Mesenchymal stem cell (in vitro differentiated cells and primary cell): Measurements from ENCODE around the gene IDI2.
A peak's percentile ranks its signal among the peaks of the same experiment; 100 is the strongest.
"Not testable (repeated sequence)": the region's sequence is repeated elsewhere in the genome, so short reads cannot be mapped to it uniquely, and the experiment has no call there.

ENCODE experiments used
- DNase-seq: peaks from one replicate; pipeline ENCODE4 v3.0.0-alpha.2; 2013
- H2AFZ ChIP-seq: one replicate; pipeline ENCODE4 v1.6.1; 2013; ENCODE audit warnings: low read depth, mild to moderate bottlenecking, control low read depth, inconsistent platforms, low read length, moderate library complexity
- H2AK5ac ChIP-seq: 2 replicates; pipeline ENCODE4 v1.6.1; 2013; ENCODE audit warnings: low read length, moderate library complexity, mild to moderate bottlenecking, inconsistent platforms; ENCODE audit not compliant: severe bottlenecking
- H2BK120ac ChIP-seq: one replicate; pipeline ENCODE4 v1.6.1; 2013; ENCODE audit warnings: low read depth, mild to moderate bottlenecking, inconsistent platforms, low read length, moderate library complexity
- H2BK12ac ChIP-seq, 2 experiments: one replicate each; pipeline ENCODE4 v1.6.1; 2013; ENCODE audit warnings: inconsistent platforms in 2 of 2, low read length in 2 of 2, mild to moderate bottlenecking in 2 of 2, moderate library complexity in 2 of 2, control low read depth in 1 of 2
- H2BK15ac ChIP-seq: one replicate; pipeline ENCODE4 v1.6.1; 2013; ENCODE audit warnings: mild to moderate bottlenecking, low read depth, inconsistent platforms; ENCODE audit not compliant: poor library complexity, severe bottlenecking
- H2BK5ac ChIP-seq: 2 replicates; pipeline ENCODE4 v1.6.1; 2013; ENCODE audit warnings: low read depth, mild to moderate bottlenecking, low read length, control low read depth, inconsistent platforms; ENCODE audit not compliant: poor library complexity, severe bottlenecking
- H3K14ac ChIP-seq, 2 experiments: one replicate each; pipeline ENCODE4 v1.6.1; 2013; ENCODE audit warnings: inconsistent platforms in 2 of 2, low read length in 2 of 2, control low read depth in 1 of 2, mild to moderate bottlenecking in 1 of 2, moderate library complexity in 1 of 2
- H3K18ac ChIP-seq, 2 experiments: one replicate each; pipeline ENCODE4 v1.6.1; 2013; ENCODE audit warnings: inconsistent platforms in 2 of 2, low read length in 2 of 2, control low read depth in 1 of 2, low read depth in 1 of 2, mild to moderate bottlenecking in 1 of 2
- H3K23ac ChIP-seq, 2 experiments: one replicate each; pipeline ENCODE4 v1.6.1; 2013; ENCODE audit warnings: inconsistent platforms in 2 of 2, low read length in 2 of 2, mild to moderate bottlenecking in 2 of 2, moderate library complexity in 2 of 2, control low read depth in 1 of 2
- H3K27ac ChIP-seq: 2 replicates; pipeline ENCODE4 v1.5.1; 2013; ENCODE audit warnings: mild to moderate bottlenecking, moderate library complexity, low read length, control low read depth, inconsistent platforms; ENCODE audit not compliant: poor library complexity, severe bottlenecking
- H3K27me3 ChIP-seq, 2 experiments: 2 replicates each; pipeline versions ENCODE4 v1.6.1 to v1.7.0; 2013; ENCODE audit warnings: low read length in 2 of 2, mild to moderate bottlenecking in 2 of 2, moderate library complexity in 2 of 2, control low read depth in 1 of 2, inconsistent platforms in 1 of 2; ENCODE audit not compliant: control insufficient read depth in 1 of 2, insufficient read depth in 1 of 2
- H3K36me3 ChIP-seq, 2 experiments: 2 replicates each; pipeline versions ENCODE4 v1.6.1 to v1.7.0; 2013; ENCODE audit warnings: low read length in 2 of 2, control low read depth in 1 of 2, inconsistent platforms in 1 of 2, low read depth in 1 of 2, mild to moderate bottlenecking in 1 of 2; ENCODE audit not compliant: insufficient read depth in 2 of 2, control insufficient read depth in 1 of 2
- H3K4ac ChIP-seq, 2 experiments: one replicate each; pipeline ENCODE4 v1.6.1; 2013; ENCODE audit warnings: inconsistent platforms in 2 of 2, low read length in 2 of 2, mild to moderate bottlenecking in 2 of 2, moderate library complexity in 2 of 2, control low read depth in 1 of 2, low read depth in 1 of 2
- H3K4me1 ChIP-seq: 2 replicates; pipeline ENCODE4 v1.6.1; 2013; ENCODE audit warnings: low read depth, low read length, control low read depth; ENCODE audit not compliant: control insufficient read depth, insufficient read depth
- H3K4me2 ChIP-seq: 2 replicates; pipeline ENCODE4 v1.6.1; 2013; ENCODE audit warnings: low read length, mild to moderate bottlenecking, inconsistent platforms; ENCODE audit not compliant: poor library complexity, severe bottlenecking
- H3K4me3 ChIP-seq, 2 experiments: 2 replicates each; pipeline versions ENCODE4 v1.5.1 to v1.7.0; 2013; ENCODE audit warnings: low read length in 2 of 2, mild to moderate bottlenecking in 2 of 2, control low read depth in 1 of 2, low read depth in 1 of 2; ENCODE audit not compliant: insufficient read depth in 1 of 2
- H3K79me1 ChIP-seq: replicated peaks from 2 replicates; pipeline ENCODE4 v1.6.1; 2013; ENCODE audit warnings: mild to moderate bottlenecking, control low read depth, low read length, inconsistent platforms; ENCODE audit not compliant: poor library complexity, severe bottlenecking
- H3K9ac ChIP-seq: 2 replicates; pipeline ENCODE4 v1.7.0; 2013; ENCODE audit warnings: mild to moderate bottlenecking, low read length, moderate library complexity
- H3K9me3 ChIP-seq: 2 replicates; pipeline ENCODE4 v1.7.0; 2013; ENCODE audit warnings: mild to moderate bottlenecking, low read length; ENCODE audit not compliant: control insufficient read depth
- H4K8ac ChIP-seq: one replicate; pipeline ENCODE4 v1.6.1; 2013; ENCODE audit warnings: inconsistent platforms, mild to moderate bottlenecking, low read length, moderate library complexity
- H4K91ac ChIP-seq: one replicate; pipeline ENCODE4 v1.6.1; 2013; ENCODE audit warnings: mild to moderate bottlenecking, low read length, inconsistent platforms
- WGBS: methylation state at CpG from one replicate; pipeline ENCODE4 v1.1.7; 2013; ENCODE audit warnings: mixed read lengths; 5-methylcytosine and 5-hydroxymethylcytosine counted together

IDI2 gene

GRCh38 chr10:1011696-1012095 lies 14.0 kb downstream of the IDI2 start:
- H3K4me2 ChIP-seq, result no peak overlapping the region
- no peak overlapping the region for H2AK5ac ChIP-seq
- H3K4ac ChIP-seq, result no peak overlapping the region
- H2BK12ac ChIP-seq, result no peak overlapping the region
- no peak overlapping the region for H3K9ac ChIP-seq
- H4K91ac ChIP-seq, result no peak overlapping the region
- no peak overlapping the region for H2BK5ac ChIP-seq
- H3K27me3 ChIP-seq, result no peaks in the 10 kb centered on the region
- H2BK120ac ChIP-seq, result no peak overlapping the region
- H3K4me3 ChIP-seq, result no peak overlapping the region
- no peaks in the 10 kb centered on the region for H3K4me1 ChIP-seq
- H4K8ac ChIP-seq, result no peak overlapping the region
- peaks cover 35% of the 10 kb centered on the region for H3K79me1 ChIP-seq
- H3K14ac ChIP-seq, result no peak overlapping the region
- H3K23ac ChIP-seq, result no peak overlapping the region
- H3K27ac ChIP-seq, result no peak overlapping the region
- no peak overlapping the region for H3K18ac ChIP-seq
- H3K9me3 ChIP-seq, result no peaks in the 10 kb centered on the region
- H2BK15ac ChIP-seq, result no peak overlapping the region
- peaks cover 72 to 92% of the 10 kb centered on the region in 2 experiments for H3K36me3 ChIP-seq
- H2AFZ ChIP-seq, result no peak overlapping the region
- 97% methylated on average over 16 of the region's 16 CpGs for WGBS
- no peak for DNase-seq

DNA sequence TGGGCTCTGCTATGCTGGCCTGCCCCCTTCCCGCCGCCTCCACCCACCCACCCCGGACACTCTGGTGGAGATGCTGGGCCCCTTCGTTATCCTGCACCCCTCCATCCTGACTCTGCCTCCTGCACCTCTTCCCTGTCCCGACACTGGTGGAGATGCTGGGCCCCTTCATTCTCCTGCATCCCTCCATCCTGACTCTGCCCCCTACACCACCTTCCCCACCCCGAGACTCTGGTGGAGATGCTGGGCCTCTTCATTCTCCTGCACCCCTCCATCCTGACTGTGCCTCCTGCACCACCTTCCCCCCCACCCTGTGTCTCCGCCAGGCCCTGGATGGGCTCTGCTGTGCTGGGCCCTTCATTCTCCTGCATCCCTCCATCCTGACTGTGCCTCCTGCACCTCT lies 15.0 kb downstream of the IDI2 start:
- no peak overlapping the region for H2AFZ ChIP-seq
- no peak overlapping the region for H3K4me3 ChIP-seq
- H3K4ac ChIP-seq, result no peak overlapping the region
- no peak overlapping the region for H3K9ac ChIP-seq
- 91% methylated on average over 7 of the region's 7 CpGs for whole genome bisulfite sequencing
- H4K91ac ChIP-seq, result no peak overlapping the region
- no peak overlapping the region for H2BK15ac ChIP-seq
- no peak for DNase-seq
- no peak overlapping the region for H2BK5ac ChIP-seq
- peaks cover 74 to 92% of the 10 kb centered on the region in 2 experiments for H3K36me3 ChIP-seq
- H4K8ac ChIP-seq, result no peak overlapping the region
- no peak overlapping the region for H2BK12ac ChIP-seq
- H3K27ac ChIP-seq, result no peak overlapping the region
- H3K14ac ChIP-seq, result no peak overlapping the region
- H3K23ac ChIP-seq, result no peak overlapping the region
- H3K9me3 ChIP-seq, result no peaks in the 10 kb centered on the region
- no peaks in the 10 kb centered on the region for H3K27me3 ChIP-seq
- H2BK120ac ChIP-seq, result no peak overlapping the region
- H3K4me1 ChIP-seq, result no peaks in the 10 kb centered on the region
- H3K18ac ChIP-seq, result no peak overlapping the region
- H3K4me2 ChIP-seq, result no peak overlapping the region
- peaks cover 34% of the 10 kb centered on the region for H3K79me1 ChIP-seq
- no peak overlapping the region for H2AK5ac ChIP-seq

GRCh38 chr10:1009947-1010346 lies 15.7 kb downstream of the IDI2 start:
- not testable (repeated sequence) for DNase-seq, H3K27ac ChIP-seq, H2BK15ac ChIP-seq, H2BK5ac ChIP-seq, H3K27me3 ChIP-seq, H2AK5ac ChIP-seq, H3K14ac ChIP-seq, H4K8ac ChIP-seq, H3K4me2 ChIP-seq, H4K91ac ChIP-seq, H2BK12ac ChIP-seq, H3K4me1 ChIP-seq, H3K4me3 ChIP-seq, H3K18ac ChIP-seq, H2BK120ac ChIP-seq, H3K4ac ChIP-seq, H3K9ac ChIP-seq, H2AFZ ChIP-seq, H3K9me3 ChIP-seq, H3K23ac ChIP-seq
- WGBS, result 73% methylated on average over 7 of the region's 8 CpGs
- peaks cover 35% of the 10 kb centered on the region for H3K79me1 ChIP-seq
- peaks cover 72 to 92% of the 10 kb centered on the region in 2 experiments for H3K36me3 ChIP-seq

DNA sequence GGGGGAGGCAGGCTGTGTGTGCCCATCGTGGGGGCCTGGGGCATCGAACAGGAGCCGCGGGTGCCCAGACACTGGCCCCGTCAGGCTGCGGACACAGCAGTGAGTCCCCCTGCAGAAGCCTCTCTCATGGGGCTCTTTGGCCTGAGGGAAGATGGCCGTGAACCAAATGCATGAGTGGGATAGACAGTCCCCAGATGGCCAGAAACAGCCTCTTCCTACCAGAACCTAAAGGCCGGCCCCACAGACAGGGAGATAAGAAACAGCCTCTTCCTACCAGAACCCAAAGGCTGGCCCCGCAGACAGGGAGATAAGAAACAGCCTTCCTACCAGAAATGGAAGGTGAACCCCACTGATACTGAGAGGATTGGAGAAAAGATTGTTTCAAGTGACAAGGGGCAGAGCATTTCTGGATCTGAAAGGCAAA lies 16.6 kb downstream of the IDI2 start:
- Histone ChIP-seq H3K79me1 (peaks cover 39% of the 10 kb centered on the region), H3K9me3 (no peaks in the 10 kb centered on the region), H3K27ac (no peak overlapping the region), H3K4me2 (no peak overlapping the region), H4K91ac (no peak overlapping the region), H2BK5ac (no peak overlapping the region), H3K36me3 (peaks cover 73 to 93% of the 10 kb centered on the region in 2 experiments), H3K9ac (no peak overlapping the region), H4K8ac (peak overlapping the region; percentile 14), H3K14ac (no peak overlapping the region), H2BK12ac (no peak overlapping the region), H3K23ac (no peak overlapping the region), H3K4me3 (no peak overlapping the region), H3K4me1 (no peaks in the 10 kb centered on the region), H2AFZ (no peak overlapping the region), H3K4ac (no peak overlapping the region), H2AK5ac (no peak overlapping the region), H3K18ac (no peak overlapping the region), H2BK120ac (no peak overlapping the region), H3K27me3 (no peaks in the 10 kb centered on the region), H2BK15ac (no peak overlapping the region)
- WGBS, result 93% methylated on average over 9 of the region's 9 CpGs
- DNase-seq, result no peak
